Panc1 (cell line): ENCODE results near the gene HPCAL1. TPM values are rescaled to one million over a fixed set of nuclear protein-coding genes. Genes with fewer than 3 reads are reported as not detected.

ENCODE experiments used
- ATAC-seq: fragments of 200-7000 bp; cut with Tn5 transposase; 2 replicates; pipeline ENCODE4 v1.9.1; 2020; ENCODE audit warnings: mild to moderate bottlenecking, moderate library complexity
- BruUV-seq: library from RNA; stranded (reverse); fragments of 400-500 nt; replicated peaks from 2 replicates; lab custom pipeline; 2021; lab: Mats Ljungman, UMichigan
- CTCF ChIA-PET: fragments of 300-600 bp; sonication (Branson Sonifier 250); formaldehyde crosslinking; loops from one replicate; lab custom pipeline; 2022; ENCODE audit warnings: antibody characterized with exemption; lab: Charles Lee
- POLR2A ChIA-PET: fragments of 300-600 bp; sonication (Branson Sonifier 250); formaldehyde crosslinking; loops from one replicate; lab custom pipeline; 2022; ENCODE audit warnings: antibody characterized with exemption; lab: Charles Lee
- DNase-seq: peaks from one replicate; pipeline ENCODE4 v3.0.0-alpha.2; 2010; ENCODE audit warnings: low read depth, low spot score
- H3K27ac ChIP-seq: 2 replicates; pipeline ENCODE4 v1.5.1; 2011; ENCODE audit warnings: mild to moderate bottlenecking, low read length, inconsistent platforms
- H3K27me3 ChIP-seq: fragments of 200-500 bp; sonication (Bioruptor generic); 2 replicates; pipeline ENCODE4 v1.6.0; 2014; ENCODE audit warnings: low read length, inconsistent platforms; ENCODE audit not compliant: control insufficient read depth, insufficient read depth
- H3K36me3 ChIP-seq: fragments of 200-500 bp; sonication (Bioruptor generic); 2 replicates; pipeline ENCODE4 v1.5.1; 2014; ENCODE audit warnings: inconsistent platforms, mild to moderate bottlenecking, low read length, moderate library complexity; ENCODE audit not compliant: control insufficient read depth, insufficient read depth
- H3K4me1 ChIP-seq: 2 replicates; pipeline ENCODE4 v1.5.1; 2011; ENCODE audit warnings: inconsistent platforms, mild to moderate bottlenecking, low read length, moderate library complexity; ENCODE audit not compliant: control insufficient read depth, insufficient read depth
- H3K4me3 ChIP-seq, 2 experiments: 2 replicates each; pipeline ENCODE4 v1.5.1; 2011 to 2012; ENCODE audit warnings: low read depth in 2 of 2, low read length in 2 of 2, mild to moderate bottlenecking in 2 of 2, inconsistent platforms in 1 of 2, moderate library complexity in 1 of 2
- H3K9me3 ChIP-seq: fragments of 200-500 bp; sonication (Bioruptor generic); 2 replicates; pipeline ENCODE4 v1.5.1; 2014; ENCODE audit warnings: low read depth, mild to moderate bottlenecking, inconsistent platforms, low read length, moderate library complexity; ENCODE audit not compliant: control insufficient read depth, insufficient read depth
- CTCF ChIP-seq: fragments of 450-650 bp; IDR thresholded peaks from 2 replicates; pipeline ENCODE4 v1.5.1; 2017; ENCODE audit warnings: mild to moderate bottlenecking
- POLR2AphosphoS5 ChIP-seq: IDR thresholded peaks from 2 replicates; pipeline ENCODE4 v1.6.1; 2012; ENCODE audit warnings: mild to moderate bottlenecking, low read depth, low read length, moderate library complexity
- REST ChIP-seq, 2 experiments: IDR thresholded peaks; 2 replicates each; pipeline ENCODE4 v1.6.1; 2011 to 2012; ENCODE audit warnings: low read depth in 2 of 2, control low read depth in 1 of 2, low read length in 1 of 2, mild to moderate bottlenecking in 1 of 2, moderate library complexity in 1 of 2; ENCODE audit not compliant: insufficient read depth in 1 of 2
- SIN3A ChIP-seq: IDR thresholded peaks from 2 replicates; pipeline ENCODE4 v1.6.1; 2012; ENCODE audit warnings: low read depth, mild to moderate bottlenecking, low read length, moderate library complexity, borderline replicate concordance; ENCODE audit not compliant: insufficient read depth
- TCF7L2 ChIP-seq: IDR thresholded peaks from 2 replicates; pipeline ENCODE4 v1.6.1; 2011; ENCODE audit warnings: mild to moderate bottlenecking, low read depth, low read length, inconsistent platforms
- in situ Hi-C: cut with HindIII; loops from 2 replicates; pipeline ENCODE4 v1.10.0; 2016; ENCODE audit warnings: low sequenced_read_pairs, low pct_unique_long_range_greater_than_20kb
- intact Hi-C: fragments of 100-400 bp; cut with micrococcal nuclease; formaldehyde crosslinking; loops from one replicate; pipeline ENCODE4 v1.10.0; 2022; ENCODE audit not compliant: unreplicated experiment
- total RNA-seq: library from RNA; stranded (reverse); gene quantifications from one replicate; pipeline ENCODE4 v1.2.1, GENCODE V29; 2021; ENCODE audit not compliant: unreplicated experiment

The HPCAL1 gene
- total RNA-seq, 1 experiment from 2014 or later = 234 TPM

GRCh38 chr2:10367472-10368439 is 65.1 kb downstream of the HPCAL1 start:
- in situ Hi-C loops = no loop called here
- TF ChIP-seq REST (IDR thresholded peaks at IDR 0.05; ENCODE audit: insufficient read depth in 1 of 2, low read depth in 2 of 2, low read length in 1 of 2) (no peak), POLR2AphosphoS5 (no peak), SIN3A (no peak), CTCF (no peak), TCF7L2 (no peak)
- Histone ChIP-seq H3K27me3 (no peaks in the 10 kb centered on the region), H3K36me3 (no peaks in the 10 kb centered on the region), H3K27ac (no peak overlapping the region; the same call in 1 of the 2 replicates), H3K4me3 (no peak overlapping the region), H3K9me3 (no peaks in the 10 kb centered on the region), H3K4me1 (peaks cover 73% of the 10 kb centered on the region)
- ATAC-seq (no peak), DNase-seq (no peak)
- intact Hi-C loops = no loop called here
- ChIA-PET POLR2A (no interaction called here), CTCF (no interaction called here)
- no TSS peak for BruUV-seq

GRCh38 chr2:10368491-10369231 is 66.0 kb downstream of the HPCAL1 start:
- in situ Hi-C loops = no loop called here
- POLR2A ChIA-PET = no interaction called here
- no peaks in the 10 kb centered on the region for H3K36me3 ChIP-seq

More at GRCh38 chr2:10368491-10369231, 66.0 kb downstream of the HPCAL1 start:
- no TSS peak for BruUV-seq
- no peak for ATAC-seq
- TF ChIP-seq POLR2AphosphoS5 (no peak; the same call in 1 of the 2 replicates), CTCF (no peak), REST (IDR thresholded peaks at IDR 0.05; ENCODE audit: insufficient read depth in 1 of 2, low read depth in 2 of 2, low read length in 1 of 2) (no peak), SIN3A (no peak), TCF7L2 (no peak)
- no peak for DNase-seq
- no peak overlapping the region for H3K4me3 ChIP-seq
- H3K27me3 ChIP-seq = no peaks in the 10 kb centered on the region
- CTCF ChIA-PET = no interaction called here
- H3K4me1 ChIP-seq = peaks cover 66% of the 10 kb centered on the region
- intact Hi-C loops = no loop called here
- no peaks in the 10 kb centered on the region for H3K9me3 ChIP-seq
- peak overlapping the region; percentile 48 for H3K27ac ChIP-seq
